Fibroblast of pulmonary artery (primary cell): ENCODE measurements around the gene MLF2.

Experiments
- DNase-seq: peaks from one replicate; pipeline ENCODE4 v3.0.0-alpha.2; 2010; ENCODE audit warnings: low read depth
- H3K4me3 ChIP-seq: replicated peaks from 2 replicates; pipeline ENCODE4 v1.5.1; 2011; ENCODE audit warnings: low read depth, mild to moderate bottlenecking, control low read depth, low read length, moderate library complexity
- CTCF ChIP-seq: IDR thresholded peaks from 2 replicates; pipeline ENCODE4 v1.5.1; 2011; ENCODE audit warnings: mild to moderate bottlenecking, control low read depth, low read length, inconsistent platforms; ENCODE audit errors: missing control alignments

Gene MLF2

GRCh38 chr12:6768437-6768914 lies 15.5 kb upstream of the MLF2 start:
- H3K4me3 ChIP-seq, result peak overlapping the region; percentile 91
- DNase-seq, result no peak
- no peak for TF ChIP-seq CTCF

GRCh38 chr12:6767353-6768319 lies 14.7 kb upstream of the MLF2 start:
- peak overlapping the region; percentile 91 for H3K4me3 ChIP-seq
- peak; percentile 28 for DNase-seq
- no peak for TF ChIP-seq CTCF

GRCh38 chr12:6766651-6767349 lies 13.9 kb upstream of the MLF2 start:
- H3K4me3 ChIP-seq, result peak overlapping the region; percentile 91
- DNase-seq, result peak; percentile 67
- peak; percentile 25 for TF ChIP-seq CTCF

- DNase-seq, result peak; percentile 95
- peak within 1 kb of the TSS; percentile 91 for H3K4me3 ChIP-seq
- TF ChIP-seq CTCF, result no peak
These were observed 13.0 kb upstream of the MLF2 start, which contains the start of gene PTMS for GRCh38 chr12:6765634-6766581. Gene PTMS, plus strand, starts transcription at chr12:6766363. Its CDS starts 343 bp downstream, at chr12:6766706.

- no peak for DNase-seq
- H3K4me3 ChIP-seq, result peak overlapping the region; percentile 91
- no peak for TF ChIP-seq CTCF
These were observed 12.2 kb upstream of the MLF2 start for GRCh38 chr12:6765048-6765633.
